GM13977 (cell line): ENCODE results near the gene MAPK14.
"Not testable (repeated sequence)": the region's sequence is repeated elsewhere in the genome, so short reads cannot be mapped to it uniquely, and the experiment has no call there.

Source experiments
- DNase-seq: peaks from one replicate; pipeline ENCODE4 v3.0.0; 2012; ENCODE audit warnings: low spot score
- CTCF ChIP-seq: IDR thresholded peaks from 2 replicates; pipeline ENCODE4 v1.5.1; 2012; ENCODE audit warnings: mild to moderate bottlenecking, control low read depth; ENCODE audit not compliant: insufficient read depth; ENCODE audit errors: extremely low read depth, missing control alignments
- in situ Hi-C: fragments of 300-500 bp; cut with MboI; formaldehyde crosslinking; loops from one replicate; pipeline ENCODE4 v1.12.0; 2022; ENCODE audit warnings: low sequenced_read_pairs, low pct_unique_long_range_greater_than_20kb, mixed read lengths, inconsistent platforms; ENCODE audit not compliant: unreplicated experiment

MAPK14 gene

GRCh38 chr6:36027501-36028087 lies at the start of gene MAPK14:
TSS of gene MAPK14 (plus strand) at chr6:36027808. CDS start at chr6:36028158, 350 bp downstream.
- peak; percentile 87 for TF ChIP-seq CTCF
- in situ Hi-C loops, result no loop called here

GRCh38 chr6:35980126-35980525 lies 47.5 kb upstream of the MAPK14 start:
- not testable (repeated sequence) for DNase-seq

More at GRCh38 chr6:36027501-36028087, at the start of gene MAPK14:
- DNase-seq, result peak; percentile 98

GRCh38 chr6:35980991-35981645 lies 46.5 kb upstream of the MAPK14 start:
- TF ChIP-seq CTCF, result no peak
- in situ Hi-C loops, result no loop called here
- no peak for DNase-seq

More at GRCh38 chr6:35980126-35980525, 47.5 kb upstream of the MAPK14 start:
- in situ Hi-C loops, result not testable (repeated sequence)

GRCh38 chr6:35984701-35985100 lies 42.9 kb upstream of the MAPK14 start:
- in situ Hi-C loops, result no loop called here
- TF ChIP-seq CTCF, result no peak
- no peak for DNase-seq

GRCh38 chr6:35988047-35988446 lies 39.6 kb upstream of the MAPK14 start:
- in situ Hi-C loops, DNase-seq: not testable (repeated sequence)

- TF ChIP-seq CTCF, result no peak
- in situ Hi-C loops, result no loop called here
- no peak for DNase-seq
Observed at GRCh38 chr6:35993150-35993549, 34.5 kb upstream of the MAPK14 start.

GRCh38 chr6:36000451-36000850 lies 27.2 kb upstream of the MAPK14 start:
- in situ Hi-C loops, result no loop called here
- no peak for DNase-seq
- TF ChIP-seq CTCF, result no peak

GRCh38 chr6:36015666-36016065 lies 11.9 kb upstream of the MAPK14 start:
- in situ Hi-C loops, result no loop called here
- no peak for TF ChIP-seq CTCF
- DNase-seq, result no peak
